NCI-H2196 treated with DMSO at 0.1 percent for 48 hours (cell line): ENCODE data around the gene WWOX.

Source experiments
- DNase-seq: peaks from one replicate; lab custom pipeline; 2025; ENCODE audit not compliant: unreplicated experiment; lab: John Stamatoyannopoulos, UW

Gene WWOX

GRCh38 chr16:79098907-79099306 lies 999.5 kb downstream of the WWOX start:
- no peak for DNase-seq

- DNase-seq: no peak
Observed at GRCh38 chr16:79099716-79100115, 1000.3 kb downstream of the WWOX start.

- no peak for DNase-seq
Observed at GRCh38 chr16:79100447-79100846, 1001.0 kb downstream of the WWOX start.

DNA sequence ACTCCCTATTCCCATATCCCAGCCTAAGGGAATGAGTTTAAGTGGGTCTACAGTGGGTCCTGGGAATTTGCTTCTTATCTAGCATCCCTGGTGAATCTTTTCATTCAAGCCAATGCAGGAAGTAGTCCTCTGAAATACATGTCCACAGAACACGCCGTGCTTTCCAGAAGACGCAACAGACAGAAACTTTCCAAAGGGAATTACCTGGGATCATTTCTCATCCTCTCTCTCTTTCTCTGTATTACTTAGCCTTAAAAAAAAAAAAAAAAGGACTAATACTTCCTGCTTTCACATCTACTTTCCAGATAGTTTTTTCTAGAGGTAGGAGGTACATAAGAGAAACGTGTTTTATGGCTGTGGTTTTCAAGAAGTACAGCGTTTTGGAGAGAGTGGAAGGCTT lies 1002.0 kb downstream of the WWOX start:
- no peak for DNase-seq

DNA sequence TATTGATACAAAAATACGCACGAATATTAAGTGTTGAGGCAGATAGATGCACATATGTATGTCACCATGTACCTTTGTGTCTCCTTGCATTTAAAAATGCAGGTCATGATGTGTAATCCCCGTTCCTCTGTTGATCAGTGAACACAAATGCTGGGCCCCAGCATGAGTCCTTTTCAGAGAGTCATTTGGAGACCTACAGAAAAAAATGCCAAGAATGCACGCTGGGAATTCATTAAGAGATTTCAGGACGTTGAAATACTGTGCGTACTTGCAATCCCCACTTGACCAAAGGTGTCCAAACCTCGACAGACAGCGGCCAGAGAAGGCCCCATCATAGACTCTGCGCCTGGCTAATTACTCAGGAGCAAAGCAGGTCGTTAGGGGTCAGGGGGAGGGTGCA lies 1005.1 kb downstream of the WWOX start:
- DNase-seq: no peak

DNA sequence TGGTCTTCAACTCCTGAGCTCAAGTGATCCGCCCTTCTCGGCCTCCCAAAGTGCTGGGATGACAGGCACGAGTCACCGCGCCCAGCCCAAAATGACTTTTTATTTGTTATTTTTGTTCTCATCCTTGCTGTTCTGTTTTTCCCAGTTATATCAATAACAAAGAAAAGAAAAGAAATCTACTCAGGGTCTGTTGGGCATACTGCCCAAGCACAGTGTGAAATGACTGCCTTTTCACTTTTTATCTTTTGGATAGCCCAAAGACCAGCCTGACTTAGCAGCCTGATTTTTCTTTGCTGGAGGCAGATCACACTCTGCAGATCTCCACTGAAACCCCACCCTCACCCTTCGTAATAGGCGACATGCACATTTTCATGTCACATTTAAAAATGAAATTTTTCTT lies 1007.8 kb downstream of the WWOX start:
- no peak for DNase-seq

- no peak for DNase-seq
Observed at GRCh38 chr16:79109771-79110170, 1010.3 kb downstream of the WWOX start.

DNA sequence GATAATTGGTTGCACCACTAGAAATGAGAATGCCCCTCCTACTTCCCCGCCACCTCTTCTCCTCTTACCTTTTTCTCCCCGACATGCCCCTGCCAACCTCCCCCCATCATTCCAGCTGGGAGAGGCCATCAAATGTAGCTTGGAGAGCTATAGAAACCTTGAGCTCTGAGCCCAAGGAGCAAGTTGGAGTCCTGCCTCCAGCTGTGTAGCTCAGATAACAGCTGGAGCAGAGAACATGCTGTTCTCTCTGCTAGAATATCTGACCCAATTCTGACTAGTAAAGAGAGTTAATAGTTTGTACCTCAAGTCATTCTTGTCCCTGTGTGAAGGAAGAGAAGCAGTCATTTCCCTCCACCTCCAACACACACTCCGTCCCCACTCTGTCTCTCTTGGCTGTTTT lies 1010.8 kb downstream of the WWOX start:
- no peak for DNase-seq

GRCh38 chr16:79110953-79111352 lies 1011.5 kb downstream of the WWOX start:
- no peak for DNase-seq

- DNase-seq: no peak
Observed at GRCh38 chr16:79112462-79112861, 1013.0 kb downstream of the WWOX start.

GRCh38 chr16:79113826-79114225 lies 1014.4 kb downstream of the WWOX start:
- no peak for DNase-seq

DNA sequence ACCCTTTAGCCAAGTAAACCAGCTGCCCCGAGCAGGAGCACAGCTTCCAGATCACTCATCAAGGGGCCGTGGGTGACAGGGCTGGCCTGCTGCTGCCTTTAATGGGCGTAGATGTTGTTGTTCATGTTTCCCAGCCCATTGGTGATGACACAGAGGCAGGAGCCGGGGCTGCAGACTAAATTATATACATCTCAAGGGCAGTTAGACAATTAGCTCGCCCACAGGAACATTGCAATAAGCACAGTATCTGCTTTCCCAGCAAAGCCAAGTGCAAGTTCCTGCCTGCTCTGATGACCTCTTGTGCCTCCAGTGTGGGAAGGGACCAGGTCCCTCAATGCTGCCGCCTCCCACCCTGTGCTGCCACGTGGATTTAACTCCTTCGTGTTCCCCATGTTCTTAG lies 1015.3 kb downstream of the WWOX start:
- no peak for DNase-seq

GRCh38 chr16:79121906-79122305 lies 1022.5 kb downstream of the WWOX start:
- DNase-seq: no peak

DNA sequence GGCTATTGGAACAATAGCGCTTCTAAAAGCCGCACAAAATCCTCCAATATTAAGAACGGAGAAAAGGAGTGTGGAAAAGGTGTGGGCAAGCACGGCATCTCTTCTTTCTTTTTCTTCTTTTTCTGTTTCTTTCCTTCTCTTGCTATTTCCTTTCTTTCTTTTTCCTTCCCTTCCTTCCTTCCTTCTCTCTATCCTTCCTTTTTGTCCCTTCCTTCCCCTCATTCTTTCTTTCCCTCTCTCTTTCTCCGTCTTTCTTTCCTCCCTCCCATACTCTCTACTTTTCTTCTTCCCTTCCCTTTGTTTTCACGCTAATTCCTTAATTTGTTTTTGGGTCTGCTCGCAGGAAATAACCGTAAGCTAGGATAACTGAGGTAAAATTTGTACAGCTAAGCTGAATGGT lies 1022.9 kb downstream of the WWOX start:
- DNase-seq: no peak

DNA sequence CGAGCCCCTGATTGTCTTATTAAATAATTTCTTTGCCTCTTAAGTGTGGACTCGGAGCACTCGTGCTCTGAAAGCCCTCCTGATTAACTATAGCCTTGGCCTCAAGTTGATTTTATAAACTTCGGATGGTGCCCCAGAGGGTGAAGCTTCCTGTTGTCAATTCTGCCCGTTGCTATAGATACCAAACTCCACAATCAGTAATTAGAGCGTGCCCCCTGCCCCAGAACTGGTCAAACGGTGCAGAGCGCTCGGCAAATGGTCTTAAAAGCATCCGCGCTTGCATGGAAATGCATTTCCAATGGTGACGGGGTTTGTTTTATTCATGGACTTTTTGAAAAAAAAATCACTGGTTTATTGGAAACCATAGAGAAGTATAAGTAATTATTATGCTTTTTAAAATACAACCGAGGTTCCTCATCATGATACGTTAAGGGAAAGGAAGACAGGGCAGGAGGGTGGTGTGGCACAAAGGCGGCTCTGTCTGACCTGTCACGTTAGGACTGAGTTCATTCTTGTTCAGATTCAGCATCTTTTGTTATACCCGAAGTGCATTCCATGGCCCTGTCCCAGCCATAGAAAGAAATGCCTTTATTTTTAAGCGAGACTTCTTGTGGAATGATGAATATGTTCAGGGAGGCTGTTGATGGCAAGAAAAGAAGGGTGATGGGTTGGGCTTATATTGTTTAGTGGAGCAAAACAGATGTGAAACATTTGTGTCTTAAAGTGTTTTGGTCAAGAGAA lies 1024.7 kb downstream of the WWOX start:
- no peak for DNase-seq

GRCh38 chr16:79127766-79128165 lies 1028.3 kb downstream of the WWOX start:
- DNase-seq: no peak

GRCh38 chr16:79128706-79129105 lies 1029.3 kb downstream of the WWOX start:
- no peak for DNase-seq

GRCh38 chr16:79130616-79131015 lies 1031.2 kb downstream of the WWOX start:
- DNase-seq: no peak

DNA sequence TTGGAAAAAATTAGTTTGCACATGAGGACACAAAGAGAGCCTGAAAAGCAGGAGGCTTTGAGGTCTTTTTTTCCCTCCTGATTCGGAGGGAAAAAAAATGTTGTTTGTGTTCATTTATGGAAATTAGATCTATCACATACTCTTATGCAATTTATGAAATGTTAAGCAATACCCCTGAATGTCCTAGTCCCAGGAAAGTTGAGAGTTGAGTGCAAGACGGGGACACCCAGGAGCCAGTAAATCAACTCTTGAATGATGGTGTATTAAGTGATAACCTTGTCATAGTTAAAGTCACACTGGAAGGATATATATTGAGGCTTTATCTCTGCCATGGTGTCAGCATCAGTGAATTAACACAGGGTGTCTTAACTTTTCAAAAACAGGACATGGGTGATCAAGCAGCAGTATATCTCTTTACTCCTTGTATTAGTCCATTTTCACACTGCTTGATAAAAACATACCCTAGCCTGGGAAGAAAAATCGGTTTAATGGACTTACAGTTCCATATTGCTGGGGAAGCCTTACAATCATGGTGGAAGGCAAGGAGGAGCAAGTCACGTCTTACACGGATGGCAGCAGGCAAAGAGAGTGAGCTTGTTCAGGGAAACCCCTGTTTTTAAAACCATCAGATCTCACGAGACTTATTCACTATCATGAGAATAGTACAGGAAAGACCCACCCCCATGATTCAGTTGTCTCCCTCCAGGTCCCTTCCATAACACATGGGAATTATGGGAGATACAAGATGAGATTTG lies 1032.0 kb downstream of the WWOX start:
- DNase-seq: no peak

DNA sequence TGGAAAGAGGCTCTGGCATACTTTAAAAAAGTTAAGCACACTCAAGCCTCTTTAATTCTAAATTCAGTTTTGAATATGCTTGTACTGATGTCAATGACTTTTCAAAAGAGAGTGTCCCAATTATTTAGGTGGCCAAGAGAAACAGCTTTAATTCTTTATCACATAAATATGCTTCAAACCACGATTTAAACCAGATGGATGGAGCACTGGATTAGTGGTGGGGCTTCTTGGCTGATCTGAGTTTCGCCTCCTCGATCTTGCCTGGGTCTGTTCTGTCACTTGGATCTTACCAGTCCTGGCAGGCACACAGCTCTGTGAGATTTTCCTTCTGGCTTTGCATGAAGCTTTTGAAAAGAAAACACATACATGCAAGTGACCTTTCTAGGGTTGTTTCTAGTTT lies 1033.2 kb downstream of the WWOX start:
- no peak for DNase-seq

DNA sequence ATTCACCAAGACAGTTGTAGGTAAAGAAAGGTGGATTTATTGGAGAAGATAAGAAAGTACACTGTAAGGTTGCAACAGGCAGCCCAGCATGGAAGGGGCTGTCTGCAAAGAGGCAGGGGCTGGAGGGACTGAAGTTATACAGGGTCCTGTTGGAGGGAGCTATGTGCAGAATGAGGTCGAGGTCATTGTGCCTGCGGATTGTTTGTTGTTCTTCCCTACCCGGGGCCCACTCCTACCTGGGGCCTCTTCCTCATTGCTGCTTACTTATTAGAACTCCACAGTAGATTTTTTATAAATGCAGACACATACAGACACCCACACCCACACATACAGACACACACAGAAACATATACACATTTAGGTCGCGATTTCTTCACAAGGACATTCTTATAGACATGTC lies 1034.8 kb downstream of the WWOX start:
- DNase-seq: no peak

- no peak for DNase-seq
Observed at GRCh38 chr16:79136955-79137354, 1037.5 kb downstream of the WWOX start.
